IPS-NIHi11 (cell line): ENCODE results near the gene CPB2.
A peak's percentile ranks its signal among the peaks of the same experiment; 100 is the strongest.

Experiments
- DNase-seq: peaks from one replicate; pipeline ENCODE4 v3.0.0; 2012; ENCODE audit warnings: mixed read lengths, low spot score

Gene CPB2

GRCh38 chr13:46127358-46128023 lies 22.7 kb upstream of the CPB2 start:
- DNase-seq = no peak

- DNase-seq = peak; percentile 81
These were observed 21.9 kb upstream of the CPB2 start for GRCh38 chr13:46126552-46127357.

- DNase-seq = no peak
These were observed 21.2 kb upstream of the CPB2 start for GRCh38 chr13:46126056-46126455.

GRCh38 chr13:46124967-46125933 lies 20.4 kb upstream of the CPB2 start:
- DNase-seq = no peak

GRCh38 chr13:46124531-46124966 lies 19.7 kb upstream of the CPB2 start:
- DNase-seq = no peak

GRCh38 chr13:46122304-46122703 lies 17.5 kb upstream of the CPB2 start:
- DNase-seq = no peak

GRCh38 chr13:46121597-46122163 lies 16.8 kb upstream of the CPB2 start:
- DNase-seq = no peak

GRCh38 chr13:46121033-46121432 lies 16.2 kb upstream of the CPB2 start:
- DNase-seq = no peak

- no peak for DNase-seq
These were observed 15.2 kb upstream of the CPB2 start for GRCh38 chr13:46119883-46120614.

GRCh38 chr13:46116653-46117502 lies 12.0 kb upstream of the CPB2 start:
- no peak for DNase-seq

GRCh38 chr13:46114613-46115012 lies 9.8 kb upstream of the CPB2 start:
- DNase-seq = no peak

GRCh38 chr13:46113596-46113995 lies 8.8 kb upstream of the CPB2 start:
- DNase-seq = no peak

GRCh38 chr13:46111151-46111550 lies 6.3 kb upstream of the CPB2 start:
- DNase-seq = no peak

- DNase-seq = no peak
These were observed 4.6 kb upstream of the CPB2 start for GRCh38 chr13:46109451-46109850.

GRCh38 chr13:46106839-46107371 lies 2.1 kb upstream of the CPB2 start:
- DNase-seq = no peak

GRCh38 chr13:46103037-46103436 lies 1.8 kb downstream of the CPB2 start:
- DNase-seq = no peak

- DNase-seq = no peak
These were observed 2.6 kb downstream of the CPB2 start for GRCh38 chr13:46102255-46102605.

GRCh38 chr13:46101484-46102254 lies 3.2 kb downstream of the CPB2 start:
- no peak for DNase-seq

GRCh38 chr13:46101002-46101401 lies 3.8 kb downstream of the CPB2 start:
- DNase-seq = no peak
